Mesodermal cell (in vitro differentiated cells): Measurements from ENCODE around the gene CTDNEP1.

Experiments used
- H3K27ac ChIP-seq: 2 replicates; pipeline ENCODE4 v1.7.0; 2013; ENCODE audit warnings: mild to moderate bottlenecking, low read depth, low read length, moderate library complexity; ENCODE audit not compliant: severe bottlenecking
- H3K36me3 ChIP-seq: 2 replicates; pipeline ENCODE4 v1.7.1; 2013; ENCODE audit warnings: mild to moderate bottlenecking, low read length, moderate library complexity; ENCODE audit not compliant: control insufficient read depth, insufficient read depth
- H3K4me1 ChIP-seq: one replicate; pipeline ENCODE4 v1.7.1; 2013; ENCODE audit warnings: mild to moderate bottlenecking, low read length; ENCODE audit not compliant: insufficient read depth, control insufficient read depth, poor library complexity, severe bottlenecking
- H3K4me3 ChIP-seq: 2 replicates; pipeline ENCODE4 v1.7.0; 2013; ENCODE audit warnings: low read length, control low read depth, mild to moderate bottlenecking; ENCODE audit not compliant: insufficient read depth, poor library complexity, severe bottlenecking; ENCODE audit errors: extremely low read depth
- H3K9me3 ChIP-seq: 2 replicates; pipeline ENCODE4 v1.7.1; 2013; ENCODE audit warnings: mild to moderate bottlenecking, low read length, moderate library complexity; ENCODE audit not compliant: control insufficient read depth
- WGBS, 2 experiments: methylation state at CpG; one replicate each; pipeline ENCODE4 v1.1.5; 2013; ENCODE audit warnings: missing lambda C conversion rate in 2 of 2; ENCODE audit not compliant: insufficient coverage in 2 of 2; 5-methylcytosine and 5-hydroxymethylcytosine counted together

CTDNEP1 gene

DNA sequence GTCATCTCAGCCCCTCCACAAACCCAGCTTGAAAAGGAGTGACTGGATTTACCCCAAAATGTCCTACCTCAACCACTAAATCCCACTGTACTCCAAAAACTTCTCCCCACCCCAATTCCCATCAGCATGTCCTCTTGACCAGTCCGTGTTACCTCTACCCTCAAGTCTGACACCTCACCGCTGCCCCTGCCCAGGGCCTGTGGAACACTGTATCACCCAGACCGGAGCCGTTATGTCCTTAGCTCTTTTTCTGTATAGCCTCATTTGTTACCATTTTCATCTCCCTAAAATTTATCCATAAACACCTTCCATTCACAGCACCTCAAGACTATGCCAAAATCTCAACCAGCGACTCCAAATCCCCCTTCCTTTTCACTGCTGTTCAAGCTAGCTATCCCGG, 14.7 kb downstream of the CTDNEP1 start:
- H3K9me3 ChIP-seq: no peaks in the 10 kb centered on the region
- peaks cover 42% of the 10 kb centered on the region for H3K4me1 ChIP-seq
- WGBS, 2 experiments: 85 to 89% methylated on average over 6 of the region's 6 CpGs
- peaks cover 47% of the 10 kb centered on the region for H3K36me3 ChIP-seq
- peak overlapping the region; percentile 100 for H3K4me3 ChIP-seq
- H3K27ac ChIP-seq: no peak overlapping the region

DNA sequence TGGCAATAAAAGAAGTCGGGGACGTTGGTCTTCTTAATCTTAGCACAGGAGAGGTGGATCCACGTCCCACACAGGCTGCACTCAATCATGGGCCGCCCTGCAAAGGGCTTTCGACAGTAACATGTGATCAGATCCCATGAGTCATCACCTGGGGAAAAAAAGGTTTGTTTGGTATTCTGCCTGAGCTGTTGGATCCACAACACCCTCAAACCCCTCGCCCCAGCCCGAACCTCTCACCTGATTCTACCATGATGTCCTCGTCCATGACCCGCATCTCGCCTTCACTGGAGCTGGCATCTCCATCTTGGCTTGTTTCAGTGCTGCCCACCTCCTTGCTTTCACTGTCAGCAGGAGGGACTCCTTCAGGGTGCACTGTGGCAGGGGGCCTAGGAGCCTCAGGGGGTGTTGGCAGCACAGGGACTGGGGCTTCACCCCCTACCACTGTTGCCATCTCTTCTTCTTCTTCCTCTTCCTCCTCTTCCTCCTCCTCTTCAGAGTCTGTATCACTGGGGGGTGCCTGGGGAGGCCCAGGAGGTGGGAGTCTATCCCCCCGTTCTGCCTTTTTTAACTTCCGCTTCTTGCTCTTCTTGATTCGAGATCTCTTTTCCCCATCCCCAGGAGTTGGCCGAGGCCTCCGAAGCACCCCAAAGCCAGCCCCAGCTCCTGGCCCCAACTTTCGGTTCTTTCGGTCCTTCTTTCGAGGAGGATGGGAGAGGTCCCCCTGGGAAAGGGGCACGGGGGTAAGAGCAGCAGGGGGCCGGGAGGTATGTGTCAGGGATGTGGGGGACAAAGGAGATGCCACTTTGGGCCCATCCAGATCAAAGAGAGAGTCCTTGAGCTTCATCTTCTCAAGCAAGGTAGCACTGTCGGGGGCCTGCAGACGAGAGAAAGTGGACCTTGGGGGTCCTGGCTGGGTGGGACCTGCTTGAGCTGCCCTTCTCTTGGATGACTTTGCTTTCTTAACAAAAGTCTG, 15.6 kb downstream of the CTDNEP1 start:
- Histone ChIP-seq H3K27ac (no peak overlapping the region), H3K4me3 (no peak overlapping the region), H3K9me3 (no peaks in the 10 kb centered on the region), H3K36me3 (peaks cover 46% of the 10 kb centered on the region), H3K4me1 (peaks cover 46% of the 10 kb centered on the region)
- WGBS, 2 experiments: 87 to 88% methylated on average over 17 to 18 of the region's 22 CpGs

DNA sequence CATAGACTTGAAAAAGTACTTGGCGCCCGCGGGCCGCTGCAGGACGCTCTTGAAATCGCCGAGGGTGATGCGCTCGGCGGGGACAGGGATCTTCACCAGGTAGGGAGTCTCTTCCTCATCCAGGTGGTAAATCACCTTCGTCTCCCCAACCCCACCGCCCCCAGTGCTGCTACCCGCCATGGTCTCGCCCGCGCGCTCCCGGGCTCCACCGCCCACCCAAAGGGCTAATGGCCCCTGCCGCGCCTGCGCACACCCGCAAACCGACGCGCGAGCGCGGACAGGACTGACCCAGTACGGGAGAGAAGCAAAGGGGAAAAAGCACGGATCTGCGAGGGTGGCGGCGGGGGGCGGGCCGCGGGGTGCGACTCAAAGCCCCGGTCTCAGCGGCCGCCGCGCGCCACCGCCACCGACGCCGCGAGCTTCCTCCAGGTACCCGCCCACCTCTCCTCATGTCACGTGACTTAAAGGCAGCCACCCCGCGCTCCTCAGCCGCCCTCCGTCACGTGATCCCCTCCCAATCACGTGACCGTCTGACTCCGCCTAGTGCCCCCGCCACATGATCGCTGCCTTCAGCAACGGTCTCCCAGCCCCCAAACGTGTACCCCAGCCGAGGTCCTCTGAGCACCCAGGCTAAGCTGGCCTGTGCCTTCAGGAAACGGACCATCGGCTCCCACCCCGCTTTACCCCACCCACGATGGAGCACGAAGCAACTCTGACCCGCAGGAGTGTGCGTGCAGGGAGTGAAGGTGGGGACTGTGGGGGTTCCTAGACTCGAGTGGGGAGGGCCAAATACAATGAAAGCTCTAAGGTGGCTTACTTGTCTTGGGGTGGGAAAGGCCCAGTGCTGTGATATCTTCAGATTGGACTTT, 17.2 kb downstream of the CTDNEP1 start, which contains the start of gene DVL2:
TSS of gene DVL2 (minus strand) at position 435 of the 869 bp plus-strand sequence. CDS start at position 180, 255 bp downstream.
- peak within 1 kb of the TSS; percentile 86 for H3K4me3 ChIP-seq
- H3K9me3 ChIP-seq: no peaks in the 10 kb centered on the region
- peaks cover 41% of the 10 kb centered on the region for H3K4me1 ChIP-seq
- peaks cover 51% of the 10 kb centered on the region for H3K36me3 ChIP-seq
- peak within 1 kb of the TSS; percentile 87 for H3K27ac ChIP-seq
- 1% methylated on average over 56 to 59 of the region's 72 CpGs for WGBS, 2 experiments

DNA sequence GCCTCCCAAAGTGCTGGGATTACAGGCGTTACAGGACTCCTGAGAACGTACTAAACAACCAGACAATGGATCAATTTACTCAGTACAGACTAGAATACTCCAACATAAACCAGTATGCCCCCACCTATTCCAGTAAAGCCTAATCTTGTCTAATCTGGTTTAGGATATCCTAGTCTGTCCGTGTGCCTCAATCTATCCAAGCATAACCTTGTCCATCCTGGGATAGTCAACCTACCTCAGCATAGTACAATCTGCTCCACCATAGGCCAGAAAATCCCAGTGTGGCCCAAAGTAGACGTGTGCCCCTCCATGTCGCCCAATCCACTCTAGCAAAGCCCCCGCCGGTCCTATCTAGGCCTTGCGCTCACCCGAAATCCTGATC, 17.8 kb downstream of the CTDNEP1 start:
- 1 to 2% methylated on average over 9 of the region's 9 CpGs for WGBS, 2 experiments
- peak overlapping the region; percentile 87 for H3K27ac ChIP-seq
- no peaks in the 10 kb centered on the region for H3K9me3 ChIP-seq
- H3K4me1 ChIP-seq: peaks cover 41% of the 10 kb centered on the region
- peak overlapping the region; percentile 86 for H3K4me3 ChIP-seq
- H3K36me3 ChIP-seq: peaks cover 57% of the 10 kb centered on the region

DNA sequence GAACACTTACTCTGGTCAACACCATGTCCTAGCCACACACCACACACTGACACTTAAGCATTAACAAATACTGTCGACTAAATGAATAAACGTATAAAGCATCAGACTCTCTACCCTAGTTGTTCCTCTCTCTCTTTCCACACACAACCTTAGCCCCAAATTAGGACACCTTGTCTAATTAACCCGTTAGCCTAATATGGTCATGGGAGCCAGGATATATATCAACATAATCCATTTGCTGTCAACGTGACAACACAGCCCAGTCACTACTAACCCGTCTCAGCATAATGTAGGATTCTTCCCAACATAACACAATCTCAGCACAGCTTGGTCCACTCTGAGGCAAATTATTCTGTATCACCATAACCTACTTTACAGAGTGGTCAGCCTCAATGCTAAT, 19.4 kb downstream of the CTDNEP1 start:
- Histone ChIP-seq H3K4me1 (peaks cover 37% of the 10 kb centered on the region), H3K36me3 (peaks cover 71% of the 10 kb centered on the region), H3K4me3 (peak overlapping the region; percentile 86), H3K9me3 (no peaks in the 10 kb centered on the region), H3K27ac (no peak overlapping the region)
- 93 to 100% methylated on average over 5 of the region's 5 CpGs for WGBS, 2 experiments

DNA sequence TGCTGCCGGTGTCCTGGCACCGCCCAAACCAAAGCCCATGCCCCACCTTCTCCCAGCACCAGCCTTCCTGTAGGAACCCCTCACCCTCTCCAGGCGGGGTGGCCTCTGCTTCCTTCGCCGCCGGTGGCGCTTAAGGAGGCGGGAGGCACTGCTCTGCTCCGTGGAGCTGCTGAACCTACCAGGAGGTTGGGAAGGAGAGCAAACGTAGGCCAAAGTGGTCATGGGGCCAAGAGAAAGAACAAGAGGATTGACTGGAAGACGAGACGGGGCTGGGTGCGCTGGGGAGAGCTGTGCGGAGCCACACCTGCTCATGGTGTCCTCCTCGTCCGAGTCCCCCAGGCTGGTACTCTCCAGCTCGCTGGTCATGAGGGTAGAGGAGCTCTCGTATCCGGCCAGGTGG, 22.0 kb downstream of the CTDNEP1 start:
- Histone ChIP-seq H3K9me3 (no peaks in the 10 kb centered on the region), H3K4me1 (peaks cover 14% of the 10 kb centered on the region), H3K27ac (no peak overlapping the region), H3K36me3 (peaks cover 71% of the 10 kb centered on the region), H3K4me3 (no peak overlapping the region)
- 97 to 98% methylated on average over 16 to 19 of the region's 19 CpGs for WGBS, 2 experiments

DNA sequence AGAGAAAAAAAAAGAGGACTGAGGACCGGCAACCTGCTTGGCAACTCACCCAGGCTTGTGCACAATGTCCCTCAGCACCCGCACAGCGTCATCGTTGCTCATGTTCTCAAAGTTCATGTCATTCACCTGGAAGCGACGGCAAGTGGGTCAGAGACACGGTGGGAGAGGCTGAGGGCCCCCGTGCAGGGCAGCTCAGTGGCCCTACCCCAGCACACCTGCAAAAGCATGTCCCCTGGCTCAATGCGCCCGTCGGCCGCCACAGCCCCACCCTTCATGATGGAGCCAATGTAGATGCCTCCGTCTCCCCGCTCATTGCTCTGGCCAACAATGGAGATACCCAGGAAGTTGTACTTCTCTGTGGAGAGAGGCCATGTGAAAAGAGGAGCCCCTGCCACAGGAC, 22.6 kb downstream of the CTDNEP1 start:
- H3K36me3 ChIP-seq: peaks cover 77% of the 10 kb centered on the region
- H3K9me3 ChIP-seq: no peaks in the 10 kb centered on the region
- peaks cover 16% of the 10 kb centered on the region for H3K4me1 ChIP-seq
- H3K27ac ChIP-seq: no peak overlapping the region
- WGBS, 2 experiments: 95 to 98% methylated on average over 9 to 14 of the region's 14 CpGs
- no peak overlapping the region for H3K4me3 ChIP-seq

DNA sequence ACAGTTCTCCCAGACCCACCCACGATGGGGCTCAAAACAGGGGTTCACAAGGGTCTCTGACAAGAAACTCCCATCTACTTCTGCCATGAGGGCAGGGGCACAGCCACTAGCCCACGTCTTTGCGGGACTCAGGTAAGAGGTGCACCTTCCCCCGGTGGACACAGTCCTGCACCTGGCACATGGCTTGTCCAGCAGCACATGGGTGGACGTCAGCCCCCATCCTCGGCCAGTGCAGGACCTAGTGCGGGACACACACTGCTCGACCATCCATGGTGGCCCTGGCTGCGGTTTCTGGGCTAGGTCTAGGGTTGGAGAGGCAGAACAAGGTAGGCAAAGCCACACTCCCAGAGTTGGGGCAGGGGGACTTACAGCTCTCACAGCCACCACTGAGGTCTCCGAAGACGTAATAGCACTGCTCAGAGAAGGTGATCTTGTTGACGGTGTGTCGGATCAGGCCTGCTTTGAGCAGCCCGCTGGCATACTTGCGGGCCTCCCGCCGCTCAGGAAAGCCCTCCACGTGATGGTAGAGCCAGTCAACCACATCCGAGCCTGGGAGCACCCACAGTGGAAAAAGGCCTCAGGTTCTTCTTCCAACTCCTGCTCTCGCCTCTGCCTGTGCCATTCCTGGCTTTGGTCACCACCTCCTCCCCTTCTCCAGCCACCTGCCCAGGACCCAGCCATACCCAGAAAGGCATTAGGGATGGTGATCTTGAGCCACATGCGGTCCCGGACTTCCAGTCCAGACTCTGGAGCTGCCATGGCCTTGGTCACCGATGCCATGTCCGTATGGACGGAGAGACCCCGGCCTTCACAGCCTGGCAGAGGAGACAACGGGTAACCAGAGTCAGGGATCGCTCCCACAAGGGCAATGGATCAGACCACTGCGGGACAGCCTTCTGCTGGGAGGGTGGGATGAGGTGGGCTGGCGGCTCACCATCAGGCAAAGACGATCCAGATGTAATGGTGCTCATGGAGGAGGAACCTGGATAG, 24.5 kb downstream of the CTDNEP1 start:
- Histone ChIP-seq H3K9me3 (no peaks in the 10 kb centered on the region), H3K27ac (no peak overlapping the region), H3K4me1 (peaks cover 16% of the 10 kb centered on the region), H3K4me3 (no peak overlapping the region), H3K36me3 (peaks cover 93% of the 10 kb centered on the region)
- 95 to 97% methylated on average over 29 to 30 of the region's 31 CpGs for WGBS, 2 experiments

DNA sequence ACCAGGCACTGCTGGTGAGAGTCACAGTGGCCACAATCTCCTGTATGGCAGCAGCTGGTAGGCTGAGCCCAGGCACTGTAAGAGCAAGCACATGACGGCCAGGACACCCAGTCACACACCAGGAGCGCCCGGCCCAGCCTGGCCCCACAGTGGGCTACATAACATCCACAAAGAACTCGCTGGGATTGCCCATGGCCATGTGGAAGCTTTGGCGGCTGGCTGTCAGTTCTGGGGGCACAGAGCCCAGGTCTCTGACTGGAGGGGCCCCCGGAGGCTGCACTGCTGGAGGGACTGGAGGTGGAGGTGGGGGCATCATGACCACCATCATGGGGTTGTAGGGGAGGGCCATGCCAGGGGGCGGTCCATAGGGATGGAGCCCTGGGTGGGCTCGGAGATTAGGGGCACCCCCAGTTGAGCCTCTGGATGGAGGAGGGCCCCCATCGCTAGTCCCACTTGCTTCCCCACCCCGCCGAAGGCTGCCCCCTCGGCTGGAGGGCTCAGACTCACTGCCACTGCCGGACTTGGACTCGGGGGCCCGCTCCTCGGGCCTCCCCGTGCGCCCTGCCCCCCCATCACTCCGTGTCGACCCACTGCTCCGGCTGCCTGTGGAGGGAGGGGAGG, 25.7 kb downstream of the CTDNEP1 start:
- peaks cover 98% of the 10 kb centered on the region for H3K36me3 ChIP-seq

More for the DNA sequence above, 25.7 kb downstream of the CTDNEP1 start:
- no peak overlapping the region for H3K4me3 ChIP-seq
- WGBS, 2 experiments: 96% methylated on average over 11 to 18 of the region's 21 CpGs
- peaks cover 18% of the 10 kb centered on the region for H3K4me1 ChIP-seq
- H3K9me3 ChIP-seq: no peaks in the 10 kb centered on the region
- H3K27ac ChIP-seq: no peak overlapping the region
